Activated T-cell treated with anti-CD3 and anti-CD28 coated beads, Interleukin-2, amount 50 U/mL, for 72 hours (primary cell): Measurements from ENCODE around the gene DDAH1. TPM values are rescaled to one million over a fixed set of nuclear protein-coding genes. Genes with fewer than 3 reads are reported as not detected.

Experiments
- ATAC-seq, 2 donors: fragments of 150-1000 bp; cut with Tn5 transposase; replicated peaks in 1 of 2; 2 replicates each; pipeline ENCODE4 v1.10.0; 2021; ENCODE audit warnings: moderate library complexity in 2 of 2, mild to moderate bottlenecking in 1 of 2
- DNase-seq, 2 donors: peaks; one replicate each; pipeline ENCODE4 v3.0.0; 2021 to 2022; ENCODE audit warnings: mixed read lengths in 1 of 2
- H3K27ac Mint-ChIP-seq: one replicate; pipeline ENCODE4 v1.8.0; 2022; ENCODE audit warnings: mild to moderate bottlenecking, moderate library complexity, mixed read lengths
- H3K27me3 Mint-ChIP-seq: one replicate; pipeline ENCODE4 v1.8.0; 2022; ENCODE audit warnings: low read depth, mixed read lengths
- H3K36me3 Mint-ChIP-seq, 2 donors: one replicate each; pipeline ENCODE4 v1.8.0; 2022; ENCODE audit warnings: mixed read lengths in 2 of 2, mild to moderate bottlenecking in 1 of 2; ENCODE audit not compliant: insufficient read depth in 2 of 2
- H3K4me1 Mint-ChIP-seq: one replicate; pipeline ENCODE4 v1.8.0; 2022; ENCODE audit warnings: low read depth, mixed read lengths
- H3K4me3 Mint-ChIP-seq, 2 donors: one replicate each; pipeline ENCODE4 v1.8.0; 2022; ENCODE audit warnings: mild to moderate bottlenecking in 2 of 2, mixed read lengths in 2 of 2, moderate library complexity in 2 of 2
- H3K9me3 Mint-ChIP-seq, 2 donors: one replicate each; pipeline ENCODE4 v1.8.0; 2022; ENCODE audit warnings: mixed read lengths in 2 of 2
- total RNA-seq, 2 donors: library from RNA; stranded (reverse); gene quantifications; one replicate each; pipeline ENCODE4 v1.2.3, GENCODE V29; 2022

DDAH1 gene
- total RNA-seq, 2 donors from 2014 or later, result 0.09 to 0.38 TPM

- Mint-ChIP-seq H3K9me3 (no peaks in the 10 kb centered on the region), H3K4me1 (no peaks in the 10 kb centered on the region), H3K36me3 (no peaks in the 10 kb centered on the region), H3K27me3 (no peaks in the 10 kb centered on the region), H3K27ac (no peak overlapping the region), H3K4me3 (no peak overlapping the region)
- ATAC-seq, result no peak
- no peak for DNase-seq
Observed at GRCh38 chr1:85366391-85367170, 98.4 kb downstream of the DDAH1 start.

GRCh38 chr1:85365851-85366250 is 99.1 kb downstream of the DDAH1 start:
- Mint-ChIP-seq H3K4me1 (no peaks in the 10 kb centered on the region), H3K9me3 (no peaks in the 10 kb centered on the region), H3K36me3 (no peaks in the 10 kb centered on the region), H3K27me3 (peaks cover 4% of the 10 kb centered on the region), H3K4me3 (no peak overlapping the region), H3K27ac (no peak overlapping the region)
- ATAC-seq (no peak), DNase-seq (no peak)

- Mint-ChIP-seq H3K36me3 (no peaks in the 10 kb centered on the region), H3K27ac (no peak overlapping the region), H3K4me3 (no peak overlapping the region), H3K4me1 (no peaks in the 10 kb centered on the region), H3K27me3 (peaks cover 7% of the 10 kb centered on the region), H3K9me3 (no peaks in the 10 kb centered on the region)
- ATAC-seq (no peak), DNase-seq (no peak)
Observed at GRCh38 chr1:85363521-85363920, 101.4 kb downstream of the DDAH1 start.

- DNase-seq (no peak), ATAC-seq (no peak)
- H3K4me1 Mint-ChIP-seq, result no peaks in the 10 kb centered on the region
- H3K27me3 Mint-ChIP-seq, result peaks cover 7% of the 10 kb centered on the region
- no peak overlapping the region for H3K4me3 Mint-ChIP-seq
- H3K9me3 Mint-ChIP-seq, result no peaks in the 10 kb centered on the region
- H3K36me3 Mint-ChIP-seq, result no peaks in the 10 kb centered on the region
- no peak overlapping the region for H3K27ac Mint-ChIP-seq
Observed at GRCh38 chr1:85363092-85363491, 101.9 kb downstream of the DDAH1 start.

- no peaks in the 10 kb centered on the region for H3K9me3 Mint-ChIP-seq
- no peaks in the 10 kb centered on the region for H3K4me1 Mint-ChIP-seq
- no peak for ATAC-seq
- DNase-seq, result no peak
- no peaks in the 10 kb centered on the region for H3K36me3 Mint-ChIP-seq
- H3K27ac Mint-ChIP-seq, result no peak overlapping the region
- peaks cover 7% of the 10 kb centered on the region for H3K27me3 Mint-ChIP-seq
- H3K4me3 Mint-ChIP-seq, result no peak overlapping the region
Observed at GRCh38 chr1:85361606-85362296, 103.2 kb downstream of the DDAH1 start.

- H3K4me3 Mint-ChIP-seq, result no peak overlapping the region
- H3K4me1 Mint-ChIP-seq, result no peaks in the 10 kb centered on the region
- H3K9me3 Mint-ChIP-seq, result no peaks in the 10 kb centered on the region
- peaks cover 8% of the 10 kb centered on the region for H3K27me3 Mint-ChIP-seq
- ATAC-seq (no peak), DNase-seq (no peak)
- H3K27ac Mint-ChIP-seq, result no peak overlapping the region
- no peaks in the 10 kb centered on the region for H3K36me3 Mint-ChIP-seq
Observed at GRCh38 chr1:85360730-85361493, 104.0 kb downstream of the DDAH1 start.

- no peak for ATAC-seq
Observed at GRCh38 chr1:85359874-85360721, 104.9 kb downstream of the DDAH1 start.

GRCh38 chr1:85358702-85359438 is 106.1 kb downstream of the DDAH1 start:
- no peak for ATAC-seq

More at GRCh38 chr1:85359874-85360721, 104.9 kb downstream of the DDAH1 start:
- Mint-ChIP-seq H3K4me3 (no peak overlapping the region), H3K4me1 (no peaks in the 10 kb centered on the region), H3K9me3 (no peaks in the 10 kb centered on the region), H3K36me3 (no peaks in the 10 kb centered on the region), H3K27me3 (peaks cover 13% of the 10 kb centered on the region), H3K27ac (no peak overlapping the region)
- no peak for DNase-seq

GRCh38 chr1:85357817-85358216 is 107.1 kb downstream of the DDAH1 start:
- Mint-ChIP-seq H3K27ac (no peak overlapping the region), H3K4me1 (no peaks in the 10 kb centered on the region), H3K27me3 (peaks cover 13% of the 10 kb centered on the region), H3K4me3 (no peak overlapping the region), H3K36me3 (no peaks in the 10 kb centered on the region), H3K9me3 (no peaks in the 10 kb centered on the region)
- no peak for ATAC-seq
- DNase-seq, result no peak

More at GRCh38 chr1:85358702-85359438, 106.1 kb downstream of the DDAH1 start:
- peaks cover 13% of the 10 kb centered on the region for H3K27me3 Mint-ChIP-seq
- no peak for DNase-seq
- no peaks in the 10 kb centered on the region for H3K4me1 Mint-ChIP-seq
- H3K27ac Mint-ChIP-seq, result no peak overlapping the region
- H3K36me3 Mint-ChIP-seq, result no peaks in the 10 kb centered on the region
- H3K9me3 Mint-ChIP-seq, result no peaks in the 10 kb centered on the region
- H3K4me3 Mint-ChIP-seq, result no peak overlapping the region

- Mint-ChIP-seq H3K27me3 (peaks cover 12% of the 10 kb centered on the region), H3K27ac (no peak overlapping the region), H3K9me3 (no peaks in the 10 kb centered on the region), H3K36me3 (no peaks in the 10 kb centered on the region), H3K4me3 (no peak overlapping the region), H3K4me1 (no peaks in the 10 kb centered on the region)
- no peak for DNase-seq
- no peak for ATAC-seq
Observed at GRCh38 chr1:85356130-85356529, 108.8 kb downstream of the DDAH1 start.

GRCh38 chr1:85352055-85352454 is 112.9 kb downstream of the DDAH1 start:
- no peaks in the 10 kb centered on the region for H3K9me3 Mint-ChIP-seq
- no peak for ATAC-seq
- H3K36me3 Mint-ChIP-seq, result no peaks in the 10 kb centered on the region

GRCh38 chr1:85351202-85351828 is 113.6 kb downstream of the DDAH1 start:
- Mint-ChIP-seq H3K9me3 (no peaks in the 10 kb centered on the region), H3K27ac (no peak overlapping the region), H3K36me3 (no peaks in the 10 kb centered on the region), H3K4me3 (no peak overlapping the region), H3K4me1 (no peaks in the 10 kb centered on the region), H3K27me3 (peaks cover 6% of the 10 kb centered on the region)
- no peak for ATAC-seq
- no peak for DNase-seq

More at GRCh38 chr1:85352055-85352454, 112.9 kb downstream of the DDAH1 start:
- DNase-seq, result no peak
- Mint-ChIP-seq H3K4me1 (no peaks in the 10 kb centered on the region), H3K27me3 (peaks cover 6% of the 10 kb centered on the region), H3K27ac (no peak overlapping the region), H3K4me3 (no peak overlapping the region)
